HG02623 (cell line): ENCODE data around the gene LARGE1.
"Not testable (repeated sequence)": the region's sequence is repeated elsewhere in the genome, so short reads cannot be mapped to it uniquely, and the experiment has no call there.

Experiments used
- ATAC-seq: cut with Tn5 transposase; IDR thresholded peaks from one replicate; pipeline ENCODE4 v1.9.1; 2021; ENCODE audit warnings: moderate library complexity; ENCODE audit not compliant: unreplicated experiment

LARGE1 gene

GRCh38 chr22:33389936-33390335, 530.3 kb downstream of the LARGE1 start:
- no peak for ATAC-seq

GRCh38 chr22:33386270-33386669, 534.0 kb downstream of the LARGE1 start:
- no peak for ATAC-seq

- no peak for ATAC-seq
Measured at GRCh38 chr22:33385611-33386010, 534.7 kb downstream of the LARGE1 start.

- ATAC-seq = no peak
Measured at GRCh38 chr22:33382436-33382835, 537.8 kb downstream of the LARGE1 start.

GRCh38 chr22:33381531-33382406, 538.5 kb downstream of the LARGE1 start:
- no peak for ATAC-seq

- ATAC-seq = no peak
Measured at GRCh38 chr22:33380789-33381530, 539.3 kb downstream of the LARGE1 start.

- ATAC-seq = no peak
Measured at GRCh38 chr22:33379836-33380235, 540.4 kb downstream of the LARGE1 start.

GRCh38 chr22:33372875-33373274, 547.4 kb downstream of the LARGE1 start:
- no peak for ATAC-seq

- ATAC-seq = not testable (repeated sequence)
Measured at GRCh38 chr22:33363256-33363655, 557.0 kb downstream of the LARGE1 start.

GRCh38 chr22:33362702-33363101, 557.6 kb downstream of the LARGE1 start:
- ATAC-seq = no peak

GRCh38 chr22:33361581-33361980, 558.7 kb downstream of the LARGE1 start:
- no peak for ATAC-seq

GRCh38 chr22:33357981-33358399, 562.3 kb downstream of the LARGE1 start:
- no peak for ATAC-seq

- ATAC-seq = no peak
Measured at GRCh38 chr22:33354928-33355327, 565.3 kb downstream of the LARGE1 start.

GRCh38 chr22:33353502-33353901, 566.8 kb downstream of the LARGE1 start:
- ATAC-seq = no peak

- no peak for ATAC-seq
Measured at GRCh38 chr22:33352768-33353167, 567.5 kb downstream of the LARGE1 start.

- ATAC-seq = no peak
Measured at GRCh38 chr22:33350961-33351360, 569.3 kb downstream of the LARGE1 start.

- ATAC-seq = no peak
Measured at GRCh38 chr22:33350491-33350890, 569.8 kb downstream of the LARGE1 start.

- ATAC-seq = no peak
Measured at GRCh38 chr22:33347002-33347401, 573.3 kb downstream of the LARGE1 start.

- no peak for ATAC-seq
Measured at GRCh38 chr22:33341611-33342010, 578.7 kb downstream of the LARGE1 start.

- no peak for ATAC-seq
Measured at GRCh38 chr22:33337524-33337923, 582.8 kb downstream of the LARGE1 start.

- ATAC-seq = no peak
Measured at GRCh38 chr22:33335611-33336279, 584.5 kb downstream of the LARGE1 start.

- no peak for ATAC-seq
Measured at GRCh38 chr22:33332538-33332937, 587.7 kb downstream of the LARGE1 start.
